Stimulated activated effector memory CD8-positive, alpha-beta T cell treated with anti-CD3 and anti-CD28 coated beads, Interleukin-12 subunit alpha, Interleukin-12 subunit beta, amount 100 ng/mL, for 72 hours (primary cell): ENCODE measurements around the gene DMD.

Experiments used
- ATAC-seq: fragments of 150-1000 bp; cut with Tn5 transposase; 2 replicates; pipeline ENCODE4 v1.10.0; 2021
- DNase-seq, 2 donors: peaks; one replicate each; pipeline ENCODE4 v3.0.0; 2021 to 2022; ENCODE audit warnings: low spot score in 2 of 2
- H3K27ac Mint-ChIP-seq: one replicate; pipeline ENCODE4 v1.8.0; 2022; ENCODE audit warnings: mild to moderate bottlenecking, mixed read lengths
- H3K36me3 Mint-ChIP-seq: one replicate; pipeline ENCODE4 v1.8.0; 2022; ENCODE audit warnings: mild to moderate bottlenecking, mixed read lengths
- H3K4me1 Mint-ChIP-seq: one replicate; pipeline ENCODE4 v1.8.0; 2022; ENCODE audit warnings: mixed read lengths
- H3K4me3 Mint-ChIP-seq: one replicate; pipeline ENCODE4 v1.8.0; 2022; ENCODE audit warnings: mild to moderate bottlenecking, mixed read lengths
- H3K9me3 Mint-ChIP-seq: one replicate; pipeline ENCODE4 v1.8.0; 2022; ENCODE audit warnings: mixed read lengths

Gene DMD

DNA sequence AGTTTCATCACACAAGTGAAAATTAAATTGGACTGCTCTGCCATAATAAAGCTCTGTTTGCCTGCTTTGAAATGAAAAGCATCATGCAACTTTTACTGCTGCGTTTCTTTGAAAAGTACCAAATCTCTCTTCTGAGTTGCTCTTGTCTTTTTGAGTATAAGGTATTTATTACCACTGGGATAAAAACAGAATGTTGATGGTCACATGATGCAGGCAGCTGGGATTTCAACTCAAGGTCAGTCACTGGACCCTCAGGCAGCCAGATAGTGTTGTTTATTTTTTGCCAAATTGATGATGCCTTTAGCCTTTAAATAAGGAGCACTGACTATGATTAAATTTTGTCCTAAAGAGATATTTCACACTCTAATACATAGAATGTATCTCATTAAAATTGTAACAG lies 32.7 kb downstream of the DMD start:
- no peak for ATAC-seq
- DNase-seq, result no peak
- Mint-ChIP-seq H3K36me3 (no peaks in the 10 kb centered on the region), H3K27ac (no peak overlapping the region), H3K4me3 (no peak overlapping the region), H3K9me3 (no peaks in the 10 kb centered on the region), H3K4me1 (no peaks in the 10 kb centered on the region)

GRCh38 chrX:33178218-33178617 lies 33.1 kb downstream of the DMD start:
- DNase-seq, result no peak
- Mint-ChIP-seq H3K9me3 (no peaks in the 10 kb centered on the region), H3K4me3 (no peak overlapping the region), H3K4me1 (no peaks in the 10 kb centered on the region), H3K27ac (no peak overlapping the region), H3K36me3 (no peaks in the 10 kb centered on the region)
- ATAC-seq, result no peak

DNA sequence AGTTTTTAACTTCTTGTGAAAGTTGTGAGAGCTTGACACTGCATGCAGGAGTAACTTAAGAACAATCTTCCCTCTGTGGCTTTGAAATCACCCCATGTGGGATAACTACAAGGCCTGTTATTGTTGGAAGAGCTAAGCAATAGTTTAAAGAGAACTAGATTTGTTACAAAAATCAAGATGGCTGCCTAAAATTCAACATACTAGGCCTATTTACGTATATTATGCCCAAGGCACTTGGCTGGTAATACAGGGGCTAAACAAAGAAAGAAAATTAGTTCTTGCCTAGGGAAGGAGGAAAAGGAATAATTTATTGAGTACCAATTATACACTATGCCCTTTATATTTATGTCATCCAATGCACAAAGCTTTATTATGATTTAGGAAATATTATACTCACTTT lies 36.1 kb downstream of the DMD start:
- ATAC-seq, result no peak
- DNase-seq, result no peak
- Mint-ChIP-seq H3K9me3 (no peaks in the 10 kb centered on the region), H3K27ac (no peak overlapping the region), H3K36me3 (no peaks in the 10 kb centered on the region), H3K4me3 (no peak overlapping the region), H3K4me1 (no peaks in the 10 kb centered on the region)

DNA sequence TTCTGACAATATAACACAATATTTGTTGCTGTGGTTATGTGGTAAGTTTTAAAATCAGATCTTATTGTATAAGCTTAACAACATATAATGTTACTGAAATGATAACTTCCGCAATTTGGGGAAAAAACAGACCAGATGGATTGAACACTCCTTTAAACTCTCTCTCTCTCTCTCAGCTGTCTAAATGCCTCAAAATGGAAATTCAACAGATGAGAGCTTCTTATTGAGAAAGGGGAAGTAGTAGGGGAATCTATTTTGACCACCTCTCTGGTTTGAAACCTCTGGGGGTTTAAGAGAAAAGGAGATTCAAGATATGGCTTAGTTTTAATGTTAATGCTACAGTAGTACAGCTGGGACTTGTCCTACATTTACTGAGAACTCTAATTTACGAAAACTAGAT lies 40.3 kb downstream of the DMD start:
- Mint-ChIP-seq H3K36me3 (no peaks in the 10 kb centered on the region), H3K4me1 (no peaks in the 10 kb centered on the region), H3K27ac (no peak overlapping the region), H3K4me3 (no peak overlapping the region), H3K9me3 (no peaks in the 10 kb centered on the region)
- ATAC-seq (no peak), DNase-seq (no peak)

GRCh38 chrX:33161829-33162228 lies 49.5 kb downstream of the DMD start:
- peaks cover 17% of the 10 kb centered on the region for H3K9me3 Mint-ChIP-seq

GRCh38 chrX:33160273-33160672 lies 51.1 kb downstream of the DMD start:
- H3K27ac Mint-ChIP-seq, result no peak overlapping the region
- no peaks in the 10 kb centered on the region for H3K4me1 Mint-ChIP-seq
- no peak overlapping the region for H3K4me3 Mint-ChIP-seq
- DNase-seq, result no peak
- no peak for ATAC-seq
- peaks cover 10% of the 10 kb centered on the region for H3K9me3 Mint-ChIP-seq
- no peaks in the 10 kb centered on the region for H3K36me3 Mint-ChIP-seq

More at GRCh38 chrX:33161829-33162228, 49.5 kb downstream of the DMD start:
- Mint-ChIP-seq H3K36me3 (no peaks in the 10 kb centered on the region), H3K4me1 (no peaks in the 10 kb centered on the region), H3K27ac (no peak overlapping the region), H3K4me3 (no peak overlapping the region)
- DNase-seq (no peak), ATAC-seq (no peak)

DNA sequence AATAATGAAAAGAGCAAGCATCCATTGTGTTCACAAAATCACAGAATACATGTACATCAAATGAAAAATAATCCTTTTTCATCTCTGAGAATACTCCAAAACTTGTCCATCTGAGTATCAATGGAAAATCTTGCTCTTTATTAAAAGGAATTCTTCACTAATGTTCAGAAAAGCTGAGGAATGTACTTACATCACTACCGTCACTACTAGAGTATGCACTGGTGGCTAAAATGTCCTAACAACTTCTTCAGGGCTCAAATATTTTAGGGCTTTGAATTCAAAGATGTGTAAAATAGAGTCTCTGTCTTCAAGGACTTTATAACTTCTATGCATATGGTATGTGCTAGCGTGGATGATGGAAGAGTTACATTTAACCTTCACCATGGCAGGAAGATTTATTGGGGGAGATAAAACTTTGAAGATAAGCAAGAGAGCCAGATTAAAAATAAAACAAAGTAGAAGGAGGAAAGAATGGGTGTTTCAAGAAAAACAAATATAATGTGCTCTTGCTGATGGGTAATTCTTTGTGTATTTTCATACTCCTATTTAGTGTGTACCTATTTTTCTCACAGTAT lies 55.1 kb downstream of the DMD start:
- no peak overlapping the region for H3K27ac Mint-ChIP-seq
- H3K36me3 Mint-ChIP-seq, result no peaks in the 10 kb centered on the region
- H3K4me1 Mint-ChIP-seq, result no peaks in the 10 kb centered on the region
- no peak for ATAC-seq
- no peak for DNase-seq
- no peak overlapping the region for H3K4me3 Mint-ChIP-seq
- peaks cover 9% of the 10 kb centered on the region for H3K9me3 Mint-ChIP-seq

- no peak for DNase-seq
- H3K4me1 Mint-ChIP-seq, result no peaks in the 10 kb centered on the region
- no peak for ATAC-seq
- no peak overlapping the region for H3K4me3 Mint-ChIP-seq
- H3K36me3 Mint-ChIP-seq, result no peaks in the 10 kb centered on the region
- H3K9me3 Mint-ChIP-seq, result peaks cover 4% of the 10 kb centered on the region
- H3K27ac Mint-ChIP-seq, result no peak overlapping the region
Measured at GRCh38 chrX:33149580-33149979, 61.8 kb downstream of the DMD start.

DNA sequence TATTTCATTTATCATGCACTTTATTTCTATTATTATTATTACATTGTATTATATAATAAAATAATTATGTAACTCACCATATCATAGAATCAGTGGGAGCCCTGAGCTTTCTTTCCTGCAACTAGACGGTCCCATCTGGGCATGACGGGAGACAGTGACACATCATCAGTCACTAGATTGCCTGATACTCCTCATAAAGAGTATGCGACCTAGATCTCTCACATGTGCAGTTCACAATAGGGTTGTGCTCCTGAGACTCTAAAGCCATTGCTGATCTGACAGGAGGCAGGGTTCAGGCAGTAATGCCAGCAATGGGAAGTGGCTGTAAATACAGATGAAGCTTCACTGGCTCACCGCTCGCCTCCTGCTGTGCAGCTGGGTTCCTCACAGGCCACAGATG lies 62.3 kb downstream of the DMD start:
- H3K9me3 Mint-ChIP-seq, result peaks cover 4% of the 10 kb centered on the region
- no peaks in the 10 kb centered on the region for H3K36me3 Mint-ChIP-seq
- ATAC-seq, result no peak
- no peaks in the 10 kb centered on the region for H3K4me1 Mint-ChIP-seq
- DNase-seq, result no peak
- H3K4me3 Mint-ChIP-seq, result no peak overlapping the region
- H3K27ac Mint-ChIP-seq, result no peak overlapping the region

- Mint-ChIP-seq H3K9me3 (peaks cover 4% of the 10 kb centered on the region), H3K36me3 (no peaks in the 10 kb centered on the region), H3K27ac (no peak overlapping the region), H3K4me1 (no peaks in the 10 kb centered on the region), H3K4me3 (no peak overlapping the region)
- ATAC-seq (no peak), DNase-seq (no peak)
Measured at GRCh38 chrX:33142331-33142730, 69.0 kb downstream of the DMD start.

DNA sequence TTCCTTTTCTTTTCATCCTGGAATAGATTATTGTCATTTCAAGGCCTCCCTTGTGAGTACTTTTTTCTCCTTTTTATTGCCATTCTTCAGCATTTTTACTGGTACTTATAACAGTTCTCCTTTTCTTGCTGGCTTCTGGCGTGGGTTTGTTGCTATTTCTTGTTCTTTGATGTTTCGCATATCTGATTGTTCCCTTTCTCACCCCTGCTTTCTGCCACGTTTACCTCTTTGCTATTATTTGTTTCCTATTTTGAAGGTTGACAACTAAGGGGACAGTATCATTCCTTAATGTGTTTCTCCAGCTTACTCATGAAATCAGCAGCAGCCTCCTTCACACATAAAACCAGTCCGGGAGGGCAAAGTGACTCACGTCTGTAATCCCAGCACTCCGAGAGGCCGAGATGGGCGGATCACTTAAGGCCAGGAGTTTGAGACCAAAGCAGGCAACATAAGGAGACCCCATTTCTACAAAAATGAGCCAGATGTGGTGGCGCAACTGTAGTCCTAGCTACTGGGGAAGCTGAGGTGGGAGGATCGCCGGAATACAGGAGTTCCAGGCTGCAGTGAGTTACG lies 72.6 kb downstream of the DMD start:
- Mint-ChIP-seq H3K4me1 (no peaks in the 10 kb centered on the region), H3K27ac (no peak overlapping the region), H3K9me3 (peaks cover 4% of the 10 kb centered on the region), H3K36me3 (no peaks in the 10 kb centered on the region), H3K4me3 (no peak overlapping the region)
- DNase-seq (no peak), ATAC-seq (no peak)

DNA sequence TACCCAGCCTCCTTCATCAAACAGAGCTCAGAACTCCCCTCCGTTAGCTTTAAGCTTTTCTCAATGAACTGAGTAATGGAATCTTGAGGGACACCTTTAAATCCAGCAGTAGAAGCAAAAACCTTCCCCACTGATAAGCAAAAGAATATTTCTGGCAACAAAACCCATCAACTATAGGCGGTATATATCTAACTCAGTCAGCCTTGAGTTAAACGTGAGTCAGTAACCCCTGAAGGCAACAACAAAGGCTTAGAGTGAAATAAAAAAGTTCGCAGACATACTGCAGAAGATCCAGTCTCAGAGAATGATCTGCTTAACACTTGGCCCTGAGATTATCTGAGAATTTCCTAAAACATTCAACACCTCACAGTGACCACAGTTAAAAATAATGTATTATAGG lies 77.2 kb downstream of the DMD start:
- Mint-ChIP-seq H3K27ac (no peak overlapping the region), H3K4me1 (no peaks in the 10 kb centered on the region), H3K9me3 (peaks cover 4% of the 10 kb centered on the region), H3K36me3 (no peaks in the 10 kb centered on the region), H3K4me3 (no peak overlapping the region)
- DNase-seq (no peak), ATAC-seq (no peak)

- no peak overlapping the region for H3K27ac Mint-ChIP-seq
- no peaks in the 10 kb centered on the region for H3K4me1 Mint-ChIP-seq
- DNase-seq, result no peak
- no peaks in the 10 kb centered on the region for H3K9me3 Mint-ChIP-seq
- no peaks in the 10 kb centered on the region for H3K36me3 Mint-ChIP-seq
- no peak overlapping the region for H3K4me3 Mint-ChIP-seq
- ATAC-seq, result no peak
Measured at GRCh38 chrX:33133320-33133719, 78.0 kb downstream of the DMD start.

DNA sequence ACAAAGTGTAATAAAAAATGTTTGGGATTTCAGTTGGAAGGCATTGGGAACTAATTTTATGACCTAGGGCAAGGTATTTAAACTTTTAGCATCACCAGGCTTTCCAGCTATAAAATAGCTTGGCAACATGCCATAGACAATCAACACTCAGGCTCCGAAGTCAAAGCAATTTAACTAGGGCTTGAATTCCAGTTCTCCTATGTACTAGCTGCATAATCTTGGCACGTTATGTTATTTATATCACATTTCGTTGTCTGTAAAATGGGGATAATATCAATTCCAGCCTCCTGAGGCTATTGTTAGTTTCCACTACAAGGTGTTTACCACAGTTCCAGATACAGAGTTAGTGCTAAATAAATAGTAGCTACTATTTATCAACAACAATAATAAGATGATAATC lies 78.8 kb downstream of the DMD start:
- no peak overlapping the region for H3K27ac Mint-ChIP-seq
- no peak overlapping the region for H3K4me3 Mint-ChIP-seq
- DNase-seq, result no peak
- no peak for ATAC-seq
- no peaks in the 10 kb centered on the region for H3K36me3 Mint-ChIP-seq
- no peaks in the 10 kb centered on the region for H3K4me1 Mint-ChIP-seq
- H3K9me3 Mint-ChIP-seq, result no peaks in the 10 kb centered on the region

- Mint-ChIP-seq H3K4me3 (no peak overlapping the region), H3K27ac (no peak overlapping the region), H3K4me1 (no peaks in the 10 kb centered on the region), H3K36me3 (no peaks in the 10 kb centered on the region), H3K9me3 (no peaks in the 10 kb centered on the region)
- no peak for DNase-seq
- ATAC-seq, result no peak
Measured at GRCh38 chrX:33129607-33130006, 81.7 kb downstream of the DMD start.

GRCh38 chrX:33128048-33128805 lies 83.1 kb downstream of the DMD start:
- H3K36me3 Mint-ChIP-seq, result no peaks in the 10 kb centered on the region
- H3K27ac Mint-ChIP-seq, result no peak overlapping the region
- no peak for DNase-seq
- no peaks in the 10 kb centered on the region for H3K4me1 Mint-ChIP-seq
- no peak for ATAC-seq
- H3K9me3 Mint-ChIP-seq, result no peaks in the 10 kb centered on the region
- H3K4me3 Mint-ChIP-seq, result no peak overlapping the region
